Adipocyte (in vitro differentiated cells): Measurements from ENCODE around the gene SPDYE4.

ENCODE experiments used
- DNase-seq: peaks from one replicate; pipeline ENCODE4 v3.0.0-alpha.2; 2015; ENCODE audit warnings: low read depth
- H3K27me3 ChIP-seq: replicated peaks from 2 replicates; pipeline ENCODE4 v1.7.0; 2013; ENCODE audit warnings: mild to moderate bottlenecking, low read length, moderate library complexity; ENCODE audit not compliant: control insufficient read depth, insufficient read depth
- H3K36me3 ChIP-seq: 2 replicates; pipeline ENCODE4 v1.7.0; 2013; ENCODE audit warnings: low read length, mild to moderate bottlenecking, moderate library complexity; ENCODE audit not compliant: control insufficient read depth, insufficient read depth, severe bottlenecking
- H3K4me1 ChIP-seq: 2 replicates; pipeline ENCODE4 v1.7.0; 2013; ENCODE audit warnings: mild to moderate bottlenecking, low read length, moderate library complexity; ENCODE audit not compliant: control insufficient read depth, insufficient read depth
- H3K4me3 ChIP-seq: 2 replicates; pipeline ENCODE4 v1.7.0; 2013; ENCODE audit warnings: mild to moderate bottlenecking, low read length, moderate library complexity
- H3K9ac ChIP-seq: 2 replicates; pipeline ENCODE4 v1.7.0; 2013; ENCODE audit warnings: mild to moderate bottlenecking, low read length, moderate library complexity
- H3K9me3 ChIP-seq: 2 replicates; pipeline ENCODE4 v1.7.0; 2013; ENCODE audit warnings: mild to moderate bottlenecking, low read length, moderate library complexity; ENCODE audit not compliant: control insufficient read depth

SPDYE4 gene

GRCh38 chr17:8798176-8798845, 40.0 kb upstream of the SPDYE4 start:
- H3K27me3 ChIP-seq: peaks cover 49% of the 10 kb centered on the region
- no peak overlapping the region for H3K9ac ChIP-seq
- no peaks in the 10 kb centered on the region for H3K9me3 ChIP-seq
- H3K36me3 ChIP-seq: no peaks in the 10 kb centered on the region
- no peak overlapping the region for H3K4me3 ChIP-seq
- DNase-seq: no peak
- H3K4me1 ChIP-seq: no peaks in the 10 kb centered on the region

- Histone ChIP-seq H3K4me1 (no peaks in the 10 kb centered on the region), H3K9me3 (no peaks in the 10 kb centered on the region), H3K4me3 (no peak overlapping the region), H3K27me3 (peaks cover 49% of the 10 kb centered on the region), H3K9ac (no peak overlapping the region), H3K36me3 (no peaks in the 10 kb centered on the region)
- no peak for DNase-seq
Observed at GRCh38 chr17:8797621-8798175, 39.4 kb upstream of the SPDYE4 start.

GRCh38 chr17:8794636-8795035, 36.3 kb upstream of the SPDYE4 start:
- DNase-seq: no peak
- H3K9ac ChIP-seq: no peak overlapping the region
- peaks cover 28% of the 10 kb centered on the region for H3K27me3 ChIP-seq
- no peaks in the 10 kb centered on the region for H3K4me1 ChIP-seq
- peaks cover 11% of the 10 kb centered on the region for H3K9me3 ChIP-seq
- H3K36me3 ChIP-seq: no peaks in the 10 kb centered on the region
- no peak overlapping the region for H3K4me3 ChIP-seq

- DNase-seq: no peak
- Histone ChIP-seq H3K4me3 (no peak overlapping the region), H3K36me3 (no peaks in the 10 kb centered on the region), H3K9ac (no peak overlapping the region), H3K4me1 (no peaks in the 10 kb centered on the region), H3K27me3 (peaks cover 33% of the 10 kb centered on the region), H3K9me3 (peaks cover 11% of the 10 kb centered on the region)
Observed at GRCh38 chr17:8793649-8794048, 35.3 kb upstream of the SPDYE4 start.

- H3K9ac ChIP-seq: no peak overlapping the region
- peaks cover 11% of the 10 kb centered on the region for H3K9me3 ChIP-seq
- peaks cover 33% of the 10 kb centered on the region for H3K27me3 ChIP-seq
- DNase-seq: no peak
- no peaks in the 10 kb centered on the region for H3K4me1 ChIP-seq
- H3K4me3 ChIP-seq: no peak overlapping the region
- H3K36me3 ChIP-seq: no peaks in the 10 kb centered on the region
Observed at GRCh38 chr17:8792646-8793045, 34.3 kb upstream of the SPDYE4 start.

GRCh38 chr17:8791910-8792270, 33.5 kb upstream of the SPDYE4 start:
- no peak for DNase-seq
- Histone ChIP-seq H3K27me3 (peaks cover 28% of the 10 kb centered on the region), H3K9me3 (peaks cover 11% of the 10 kb centered on the region), H3K4me3 (no peak overlapping the region), H3K36me3 (no peaks in the 10 kb centered on the region), H3K4me1 (no peaks in the 10 kb centered on the region), H3K9ac (no peak overlapping the region)

- H3K4me3 ChIP-seq: no peak overlapping the region
- peaks cover 30% of the 10 kb centered on the region for H3K27me3 ChIP-seq
- H3K9me3 ChIP-seq: peaks cover 11% of the 10 kb centered on the region
- H3K9ac ChIP-seq: no peak overlapping the region
- DNase-seq: no peak
- no peaks in the 10 kb centered on the region for H3K4me1 ChIP-seq
- H3K36me3 ChIP-seq: no peaks in the 10 kb centered on the region
Observed at GRCh38 chr17:8791248-8791909, 33.0 kb upstream of the SPDYE4 start.

GRCh38 chr17:8789743-8790142, 31.4 kb upstream of the SPDYE4 start:
- Histone ChIP-seq H3K9me3 (peaks cover 11% of the 10 kb centered on the region), H3K9ac (no peak overlapping the region), H3K36me3 (no peaks in the 10 kb centered on the region), H3K4me3 (no peak overlapping the region), H3K4me1 (no peaks in the 10 kb centered on the region), H3K27me3 (peaks cover 26% of the 10 kb centered on the region)
- no peak for DNase-seq

- H3K36me3 ChIP-seq: no peaks in the 10 kb centered on the region
- H3K4me1 ChIP-seq: no peaks in the 10 kb centered on the region
- no peak for DNase-seq
- H3K4me3 ChIP-seq: no peak overlapping the region
- no peak overlapping the region for H3K9ac ChIP-seq
- peaks cover 26% of the 10 kb centered on the region for H3K27me3 ChIP-seq
- peaks cover 11% of the 10 kb centered on the region for H3K9me3 ChIP-seq
Observed at GRCh38 chr17:8788998-8789397, 30.7 kb upstream of the SPDYE4 start.

- Histone ChIP-seq H3K4me3 (no peak overlapping the region), H3K4me1 (no peaks in the 10 kb centered on the region), H3K27me3 (peaks cover 26% of the 10 kb centered on the region), H3K9me3 (peaks cover 8% of the 10 kb centered on the region), H3K36me3 (no peaks in the 10 kb centered on the region), H3K9ac (no peak overlapping the region)
- peak; percentile 87 for DNase-seq
Observed at GRCh38 chr17:8785547-8786413, 27.4 kb upstream of the SPDYE4 start.

- no peak overlapping the region for H3K9ac ChIP-seq
- H3K4me1 ChIP-seq: no peaks in the 10 kb centered on the region
- H3K9me3 ChIP-seq: peaks cover 8% of the 10 kb centered on the region
- H3K27me3 ChIP-seq: peaks cover 13% of the 10 kb centered on the region
- H3K4me3 ChIP-seq: no peak overlapping the region
- H3K36me3 ChIP-seq: no peaks in the 10 kb centered on the region
- no peak for DNase-seq
Observed at GRCh38 chr17:8782176-8782575, 23.8 kb upstream of the SPDYE4 start.
